Esophagus squamous epithelium (tissue), 5 donors: ENCODE results near the gene ZNF426. TPM values are rescaled to one million over a fixed set of nuclear protein-coding genes. Genes with fewer than 3 reads are reported as not detected.

Experiments
- DNase-seq: peaks from one replicate; lab custom pipeline; 2025; lab: John Stamatoyannopoulos, UW
- H3K27ac ChIP-seq, 4 donors: fragments of 200-600 bp; sonication (generic); one replicate each; pipeline ENCODE4 v1.5.1; 2016 to 2019; ENCODE audit warnings: mild to moderate bottlenecking in 1 of 4
- H3K27me3 ChIP-seq, 4 donors: fragments of 200-600 bp; sonication (generic); 1 replicate in 3 of 4; 2 replicates in 1 of 4; pipeline versions ENCODE4 v1.5.1 to v1.6.0; 2017 to 2021; ENCODE audit warnings: antibody characterized with exemption in 1 of 4
- H3K36me3 ChIP-seq, 3 donors: fragments of 200-600 bp; sonication (generic); one replicate each; pipeline ENCODE4 v1.5.1; 2016 to 2019
- H3K4me1 ChIP-seq, 3 donors: fragments of 200-600 bp; sonication (generic); one replicate each; pipeline ENCODE4 v1.5.1; 2017 to 2019
- H3K4me3 ChIP-seq, 4 donors: fragments of 200-600 bp; sonication (generic); 1 replicate in 3 of 4; 2 replicates in 1 of 4; pipeline ENCODE4 v1.5.1; 2016 to 2019; ENCODE audit warnings: mild to moderate bottlenecking in 2 of 4, moderate library complexity in 1 of 4
- H3K9me3 ChIP-seq, 3 donors: fragments of 200-600 bp; sonication (generic); one replicate each; pipeline ENCODE4 v1.5.1; 2016 to 2019
- CTCF ChIP-seq, 6 experiments: fragments of 450-650 bp in 4 of 6; fragments of 200-600 bp in 2 of 6; sonication (generic) in 2 of 6; IDR thresholded peaks; one replicate each; pipeline ENCODE4 v1.5.1; 2016 to 2019; ENCODE audit warnings: antibody characterized with exemption in 6 of 6, mild to moderate bottlenecking in 4 of 6, moderate library complexity in 4 of 6
- POLR2A ChIP-seq, 4 donors: fragments of 450-650 bp; IDR thresholded peaks; one replicate each; pipeline ENCODE4 v1.6.1; 2017; ENCODE audit warnings: antibody characterized with exemption in 4 of 4, mild to moderate bottlenecking in 4 of 4, moderate library complexity in 3 of 4
- WGBS, 2 donors: methylation state at CpG; one replicate each; pipeline ENCODE4 v1.1.5; 2018; 5-methylcytosine and 5-hydroxymethylcytosine counted together
- intact Hi-C: fragments of 100-400 bp; cut with DNase I; formaldehyde crosslinking; loops from one replicate; pipeline ENCODE4 v1.15.0; 2022
- total RNA-seq, 4 donors: library from RNA; depleted of rRNA; stranded (reverse); fragments of >200 nt; gene quantifications; one replicate each; pipeline ENCODE4 v1.1.0, GENCODE V29; 2016
- donor health status: DM: yes; HTN: yes; CAD: no.

Gene ZNF426
- total RNA-seq, 4 donors from 2014 or later: 18.5 to 21.7 (median 19.3) TPM

- Histone ChIP-seq H3K27ac (no peak overlapping the region), H3K27me3 (peaks cover 0 to 12% (median 0%) of the 10 kb centered on the region in 4 donors), H3K9me3 (peaks cover 6 to 92% (median 58%) of the 10 kb centered on the region in 3 donors), H3K4me1 (no peaks in the 10 kb centered on the region), H3K36me3 (no peaks in the 10 kb centered on the region), H3K4me3 (no peak overlapping the region)
- WGBS, 2 donors: 86 to 93% methylated on average over 1 of the region's 1 CpG
- DNase-seq: no peak
- TF ChIP-seq POLR2A (IDR thresholded peaks at IDR 0.05) (no peak), CTCF (IDR thresholded peaks at IDR 0.05) (no peak)
- intact Hi-C loops: no loop called here
These were observed 37.6 kb downstream of the ZNF426 start for GRCh38 chr19:9500796-9501195.

GRCh38 chr19:9498183-9498902 is 40.1 kb downstream of the ZNF426 start, which contains the start of gene ZNF560:
Gene ZNF560, minus strand, starts transcription at chr19:9498616. Its CDS starts 23,303 bp downstream, at chr19:9475313.
- Histone ChIP-seq H3K27me3 (peaks cover 0 to 12% (median 0%) of the 10 kb centered on the region in 4 donors), H3K36me3 (no peaks in the 10 kb centered on the region), H3K27ac (no peak within 1 kb of the TSS), H3K9me3 (peaks cover 6 to 85% (median 47%) of the 10 kb centered on the region in 3 donors), H3K4me1 (no peaks in the 10 kb centered on the region), H3K4me3 (no peak within 1 kb of the TSS)
- no peak for DNase-seq
- WGBS, 2 donors: 14 to 19% methylated on average over 29 to 38 of the region's 44 CpGs
- TF ChIP-seq POLR2A (IDR thresholded peaks at IDR 0.05) (no peak), CTCF (IDR thresholded peaks at IDR 0.05) (no peak)
- intact Hi-C loops: no loop called here

- Histone ChIP-seq H3K27ac (no peak overlapping the region), H3K9me3 (peaks cover 6 to 67% (median 17%) of the 10 kb centered on the region in 3 donors), H3K27me3 (peaks cover 0 to 10% (median 0%) of the 10 kb centered on the region in 4 donors), H3K4me1 (no peaks in the 10 kb centered on the region), H3K36me3 (no peaks in the 10 kb centered on the region), H3K4me3 (no peak overlapping the region)
- TF ChIP-seq POLR2A (IDR thresholded peaks at IDR 0.05): no peak
- TF ChIP-seq CTCF (IDR thresholded peaks at IDR 0.05): no peak
- DNase-seq: no peak
- intact Hi-C loops: no loop called here
- 70 to 77% methylated on average over 2 of the region's 2 CpGs for WGBS, 2 donors
These were observed 44.3 kb downstream of the ZNF426 start for GRCh38 chr19:9494096-9494495.

- Histone ChIP-seq H3K27me3 (no peaks in the 10 kb centered on the region), H3K4me1 (no peaks in the 10 kb centered on the region), H3K9me3 (peaks cover 0 to 84% (median 42%) of the 10 kb centered on the region in 3 donors), H3K36me3 (no peaks in the 10 kb centered on the region), H3K4me3 (no peak overlapping the region), H3K27ac (no peak overlapping the region)
- WGBS, 2 donors: 84 to 94% methylated on average over 2 of the region's 2 CpGs
- TF ChIP-seq POLR2A (IDR thresholded peaks at IDR 0.05) (no peak), CTCF (IDR thresholded peaks at IDR 0.05) (no peak)
- intact Hi-C loops: no loop called here
- no peak for DNase-seq
These were observed 51.4 kb downstream of the ZNF426 start for GRCh38 chr19:9487016-9487415.

- H3K4me1 ChIP-seq: no peaks in the 10 kb centered on the region
These were observed 53.3 kb downstream of the ZNF426 start for GRCh38 chr19:9485140-9485539.

More at GRCh38 chr19:9485140-9485539, 53.3 kb downstream of the ZNF426 start:
- Histone ChIP-seq H3K9me3 (peaks cover 0 to 79% (median 42%) of the 10 kb centered on the region in 3 donors), H3K27me3 (no peaks in the 10 kb centered on the region), H3K27ac (no peak overlapping the region), H3K36me3 (no peaks in the 10 kb centered on the region), H3K4me3 (no peak overlapping the region)
- TF ChIP-seq CTCF (IDR thresholded peaks at IDR 0.05) (no peak), POLR2A (IDR thresholded peaks at IDR 0.05) (no peak)
- no peak for DNase-seq
- WGBS, 2 donors: 66 to 86% methylated on average over 2 of the region's 2 CpGs
- intact Hi-C loops: no loop called here
